CD4-positive, CD25-positive, alpha-beta regulatory T cell (primary cell): ENCODE results near the gene COL4A2. TPM values are rescaled to one million over a fixed set of nuclear protein-coding genes. Genes with fewer than 3 reads are reported as not detected.

Source experiments
- ATAC-seq, 2 donors: fragments of 150-1000 bp; cut with Tn5 transposase; one replicate each; pipeline ENCODE4 v1.10.0; 2021; ENCODE audit warnings: low read depth in 2 of 2, moderate number of reproducible peaks in 2 of 2, moderate library complexity in 1 of 2
- DNase-seq, 3 donors: peaks; one replicate each; pipeline versions ENCODE4 v3.0.0 to v3.0.0-alpha.2; 2012 to 2022; ENCODE audit warnings: mixed read lengths in 1 of 3
- H3K27ac ChIP-seq: one replicate; pipeline ENCODE4 v1.7.0; 2013; ENCODE audit warnings: mild to moderate bottlenecking, low read length; ENCODE audit not compliant: insufficient read depth, poor library complexity, severe bottlenecking
- H3K27me3 ChIP-seq: one replicate; pipeline ENCODE4 v1.7.0; 2013; ENCODE audit warnings: low read length; ENCODE audit not compliant: control insufficient read depth, insufficient read depth
- H3K36me3 ChIP-seq: one replicate; pipeline ENCODE4 v1.7.0; 2013; ENCODE audit warnings: mild to moderate bottlenecking, low read length, moderate library complexity; ENCODE audit not compliant: control insufficient read depth, insufficient read depth
- H3K4me1 ChIP-seq: 2 replicates; pipeline ENCODE4 v1.7.0; 2013; ENCODE audit warnings: mild to moderate bottlenecking, low read length; ENCODE audit not compliant: insufficient read depth, control insufficient read depth, poor library complexity, severe bottlenecking
- H3K4me3 ChIP-seq: one replicate; pipeline ENCODE4 v1.7.0; 2013; ENCODE audit warnings: low read depth, mild to moderate bottlenecking, low read length, moderate library complexity
- H3K9me3 ChIP-seq, 2 experiments: 1 replicate in 1 of 2; 2 replicates in 1 of 2; pipeline ENCODE4 v1.7.0; 2013; ENCODE audit warnings: low read length in 2 of 2, mild to moderate bottlenecking in 1 of 2, moderate library complexity in 1 of 2; ENCODE audit not compliant: control insufficient read depth in 2 of 2
- H3K27ac Mint-ChIP-seq, 3 donors: one replicate each; pipeline ENCODE4 v1.8.0; 2020 to 2022; ENCODE audit warnings: mild to moderate bottlenecking in 3 of 3, mixed read lengths in 3 of 3, moderate library complexity in 2 of 3
- H3K27me3 Mint-ChIP-seq: one replicate; pipeline ENCODE4 v1.8.0; 2022; ENCODE audit warnings: mild to moderate bottlenecking, mixed read lengths
- H3K36me3 Mint-ChIP-seq: one replicate; pipeline ENCODE4 v1.8.0; 2020; ENCODE audit warnings: mixed read lengths
- H3K4me1 Mint-ChIP-seq, 4 donors: one replicate each; pipeline ENCODE4 v1.8.0; 2020 to 2022; ENCODE audit warnings: mixed read lengths in 4 of 4, mild to moderate bottlenecking in 1 of 4
- H3K4me3 Mint-ChIP-seq, 4 donors: one replicate each; pipeline ENCODE4 v1.8.0; 2020 to 2022; ENCODE audit warnings: mild to moderate bottlenecking in 4 of 4, mixed read lengths in 4 of 4, moderate library complexity in 3 of 4
- H3K9me3 Mint-ChIP-seq, 7 donors: one replicate each; pipeline ENCODE4 v1.8.0; 2020 to 2022; ENCODE audit warnings: mixed read lengths in 7 of 7, mild to moderate bottlenecking in 3 of 7, moderate library complexity in 2 of 7
- polyA plus RNA-seq, 4 donors: library from polyadenylated mRNA; unstranded; fragments of 300-500 nt; fragmentation: Illumina TruSeq; gene quantifications; one replicate each; pipeline ENCODE4 v1.2.3, GENCODE V29; 2021
- total RNA-seq: library from RNA; stranded (reverse); gene quantifications from one replicate; pipeline ENCODE4 v1.2.3, GENCODE V29; 2022

The COL4A2 gene
- total and polyA plus RNA-seq, 5 donors from 2014 or later: not detected

DNA sequence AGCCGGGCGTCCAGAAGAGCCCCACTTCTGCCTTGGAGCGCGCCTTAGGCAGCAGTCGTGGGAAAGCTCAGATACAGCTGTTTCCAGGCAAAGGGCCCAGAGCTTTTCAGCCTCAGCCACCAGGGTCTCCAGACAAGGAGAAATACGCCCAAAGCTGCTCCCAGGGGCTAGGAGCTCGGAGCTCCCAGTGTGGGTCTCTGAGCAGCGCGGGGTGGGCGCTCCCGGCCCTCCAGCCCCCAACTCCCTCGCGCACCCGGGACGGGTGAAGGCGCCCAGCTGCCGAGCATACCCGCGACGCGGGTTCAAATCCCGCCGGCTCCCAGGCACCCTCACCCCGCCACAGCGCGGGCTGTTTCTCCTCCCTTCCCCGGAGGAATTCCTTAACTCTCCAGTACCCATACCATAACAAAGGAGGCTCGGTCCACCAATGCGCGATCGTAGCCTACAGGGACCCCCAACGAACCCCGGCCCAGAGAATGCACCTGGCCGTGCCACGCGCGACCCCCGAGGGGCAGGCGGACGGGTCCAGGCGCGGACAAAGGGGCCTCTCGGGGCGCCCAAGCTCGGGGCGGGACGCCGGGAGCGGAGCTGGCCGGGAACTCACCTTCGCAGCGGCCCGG, 634 bp upstream of the COL4A2 start:
- Mint-ChIP-seq H3K36me3 (no peaks in the 10 kb centered on the region), H3K4me3 (no peak overlapping the region), H3K27ac (no peak overlapping the region), H3K27me3 (peaks cover 66% of the 10 kb centered on the region), H3K4me1 (peaks cover 0 to 7% (median 2%) of the 10 kb centered on the region in 4 donors), H3K9me3 (peaks cover 0 to 3% (median 0%) of the 10 kb centered on the region in 7 donors)
- no peak overlapping the region for H3K4me3 ChIP-seq
- no peaks in the 10 kb centered on the region for H3K4me1 ChIP-seq
- no peaks in the 10 kb centered on the region for H3K9me3 ChIP-seq
- DNase-seq (no peak), ATAC-seq (no peak)
- peaks cover 6% of the 10 kb centered on the region for H3K27me3 ChIP-seq
- H3K36me3 ChIP-seq: no peaks in the 10 kb centered on the region
- H3K27ac ChIP-seq: no peak overlapping the region

DNA sequence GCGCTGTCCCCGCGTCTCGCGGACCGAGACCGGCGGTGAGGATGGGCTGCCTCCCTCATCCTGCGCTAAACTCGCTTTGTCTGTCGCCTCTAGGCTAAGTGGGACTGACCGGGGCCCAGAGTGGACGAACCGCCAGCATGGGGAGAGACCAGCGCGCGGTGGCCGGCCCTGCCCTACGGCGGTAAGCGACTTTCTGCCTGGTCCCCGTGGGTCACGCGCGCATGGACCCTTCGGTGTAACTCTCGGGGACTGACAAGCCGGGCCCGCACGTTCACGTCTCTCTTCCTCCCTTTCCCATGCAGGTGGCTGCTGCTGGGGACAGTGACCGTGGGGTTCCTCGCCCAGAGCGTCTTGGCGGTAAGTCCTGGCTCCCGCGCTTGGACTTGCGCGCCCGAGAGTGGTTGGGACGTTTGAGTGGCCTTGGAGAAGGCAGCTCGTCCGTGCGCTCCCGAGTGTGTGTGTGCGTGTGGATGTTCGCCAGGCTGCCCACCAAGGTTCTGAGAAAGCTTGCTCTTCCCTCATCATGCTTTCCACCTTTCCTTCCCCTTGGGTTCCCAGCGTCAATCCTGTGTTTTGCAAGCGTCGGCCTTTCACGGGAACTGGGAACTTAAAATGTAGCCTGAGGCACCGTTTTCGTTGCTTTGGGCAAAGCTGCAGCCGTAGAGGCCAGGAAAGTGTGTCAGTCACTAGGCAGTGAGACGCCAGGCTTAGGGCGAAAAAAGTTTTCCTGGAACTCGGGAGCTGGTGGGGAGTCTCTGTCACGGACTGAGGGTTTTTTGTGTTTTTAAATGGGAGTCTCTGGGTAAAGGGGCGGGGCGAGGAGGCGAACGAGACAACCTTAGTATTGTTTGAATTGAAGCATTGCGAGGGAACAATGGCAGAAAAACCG, 927 bp downstream of the COL4A2 start:
- Histone ChIP-seq H3K9me3 (no peaks in the 10 kb centered on the region), H3K27ac (no peak overlapping the region), H3K27me3 (peaks cover 6% of the 10 kb centered on the region), H3K4me1 (no peaks in the 10 kb centered on the region), H3K36me3 (no peaks in the 10 kb centered on the region), H3K4me3 (no peak overlapping the region)
- no peak overlapping the region for H3K27ac Mint-ChIP-seq
- H3K4me3 Mint-ChIP-seq: no peak overlapping the region
- H3K27me3 Mint-ChIP-seq: peaks cover 70% of the 10 kb centered on the region
- H3K36me3 Mint-ChIP-seq: no peaks in the 10 kb centered on the region
- DNase-seq: no peak
- H3K4me1 Mint-ChIP-seq: peaks cover 0 to 7% (median 2%) of the 10 kb centered on the region in 4 donors
- peaks cover 0 to 3% (median 0%) of the 10 kb centered on the region in 7 donors for H3K9me3 Mint-ChIP-seq
- ATAC-seq: no peak

DNA sequence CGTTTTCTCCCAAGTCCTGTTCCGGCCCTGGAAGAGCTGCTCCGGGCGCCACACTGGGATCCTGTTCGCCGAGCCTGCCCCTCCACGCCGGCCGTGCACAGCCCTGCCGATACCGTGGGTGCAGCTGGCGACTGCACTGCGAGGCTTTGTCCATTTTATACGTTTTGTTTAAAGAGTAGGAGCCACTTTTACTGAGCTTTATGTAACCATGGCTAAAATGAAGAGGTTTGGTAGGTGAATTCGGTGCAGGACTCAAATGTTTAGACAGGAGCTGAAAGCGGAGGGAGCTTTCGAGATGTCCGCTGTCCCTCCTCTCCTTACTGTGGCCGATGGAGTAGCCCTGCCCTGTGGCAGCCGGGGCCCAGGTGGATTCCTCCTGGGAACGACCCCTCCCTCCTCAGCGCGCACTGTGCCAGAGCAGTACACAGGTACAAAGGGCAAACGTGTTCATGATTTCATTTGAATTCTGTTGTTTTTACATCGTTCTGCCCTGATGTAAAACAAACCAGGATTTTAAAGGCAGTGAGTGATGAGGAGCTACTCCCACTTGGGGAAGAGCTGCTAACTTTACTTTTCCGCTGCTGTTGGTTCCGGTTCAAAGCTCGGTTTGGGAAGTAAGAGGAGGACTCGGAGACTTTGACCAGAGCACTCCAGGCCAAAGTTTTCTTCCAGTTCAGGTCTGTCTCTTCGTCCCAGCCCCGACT, 1.7 kb downstream of the COL4A2 start:
- Mint-ChIP-seq H3K4me1 (peaks cover 0 to 7% (median 2%) of the 10 kb centered on the region in 4 donors), H3K4me3 (no peak overlapping the region), H3K36me3 (no peaks in the 10 kb centered on the region), H3K9me3 (peaks cover 0 to 3% (median 0%) of the 10 kb centered on the region in 7 donors), H3K27me3 (peaks cover 66% of the 10 kb centered on the region), H3K27ac (no peak overlapping the region)
- no peaks in the 10 kb centered on the region for H3K9me3 ChIP-seq
- DNase-seq (no peak), ATAC-seq (no peak)
- H3K4me1 ChIP-seq: no peaks in the 10 kb centered on the region
- no peak overlapping the region for H3K4me3 ChIP-seq
- no peak overlapping the region for H3K27ac ChIP-seq
- H3K27me3 ChIP-seq: peaks cover 6% of the 10 kb centered on the region
- H3K36me3 ChIP-seq: no peaks in the 10 kb centered on the region

DNA sequence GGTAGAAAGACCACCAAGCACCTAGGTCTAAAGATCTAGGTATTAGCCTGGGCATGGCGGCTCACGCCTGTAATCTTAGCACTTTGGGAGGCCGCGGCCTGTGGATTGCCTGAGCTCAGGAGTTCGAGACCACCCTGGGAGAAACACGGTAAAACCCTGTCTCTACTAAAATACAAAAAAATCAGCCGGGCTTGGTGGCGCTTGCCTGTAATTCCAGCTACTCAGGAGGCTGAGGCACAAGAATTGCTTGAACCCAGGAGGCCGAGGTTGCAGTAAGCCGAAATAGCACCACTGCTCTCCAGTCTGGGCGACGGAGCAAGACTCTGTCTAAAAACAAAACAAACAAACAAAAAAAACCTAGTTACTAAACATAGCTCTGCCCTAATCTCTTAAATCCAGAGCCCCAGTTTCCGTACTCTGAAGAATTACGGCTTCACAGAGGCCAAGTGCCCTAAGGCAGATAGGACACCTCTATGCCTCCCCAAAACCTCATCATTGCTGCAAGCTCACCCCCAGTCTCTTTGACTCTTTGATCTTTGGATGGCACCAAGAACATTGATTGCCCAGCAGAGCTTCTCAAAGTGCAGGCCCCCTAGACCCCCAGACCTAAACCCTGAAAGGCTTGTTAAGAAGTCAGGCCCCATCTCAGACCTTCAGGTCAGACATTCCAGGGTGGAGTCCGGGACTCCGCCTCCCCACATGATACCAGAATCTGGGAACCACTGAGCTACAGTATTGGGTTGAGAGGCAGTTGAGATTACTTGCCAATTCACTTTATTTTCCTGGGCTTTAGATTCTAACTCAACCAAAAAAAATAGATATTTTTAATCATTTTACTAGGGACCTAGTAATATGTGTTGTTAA, 2.8 kb downstream of the COL4A2 start:
- Histone ChIP-seq H3K27me3 (peaks cover 6% of the 10 kb centered on the region), H3K4me1 (no peaks in the 10 kb centered on the region), H3K27ac (no peak overlapping the region), H3K9me3 (no peaks in the 10 kb centered on the region), H3K36me3 (no peaks in the 10 kb centered on the region), H3K4me3 (no peak overlapping the region)
- Mint-ChIP-seq H3K27me3 (peaks cover 65% of the 10 kb centered on the region), H3K36me3 (no peaks in the 10 kb centered on the region), H3K4me3 (no peak overlapping the region), H3K9me3 (peaks cover 0 to 3% (median 0%) of the 10 kb centered on the region in 7 donors), H3K4me1 (peaks cover 0 to 7% (median 2%) of the 10 kb centered on the region in 4 donors), H3K27ac (no peak overlapping the region)
- DNase-seq (no peak), ATAC-seq (no peak)

DNA sequence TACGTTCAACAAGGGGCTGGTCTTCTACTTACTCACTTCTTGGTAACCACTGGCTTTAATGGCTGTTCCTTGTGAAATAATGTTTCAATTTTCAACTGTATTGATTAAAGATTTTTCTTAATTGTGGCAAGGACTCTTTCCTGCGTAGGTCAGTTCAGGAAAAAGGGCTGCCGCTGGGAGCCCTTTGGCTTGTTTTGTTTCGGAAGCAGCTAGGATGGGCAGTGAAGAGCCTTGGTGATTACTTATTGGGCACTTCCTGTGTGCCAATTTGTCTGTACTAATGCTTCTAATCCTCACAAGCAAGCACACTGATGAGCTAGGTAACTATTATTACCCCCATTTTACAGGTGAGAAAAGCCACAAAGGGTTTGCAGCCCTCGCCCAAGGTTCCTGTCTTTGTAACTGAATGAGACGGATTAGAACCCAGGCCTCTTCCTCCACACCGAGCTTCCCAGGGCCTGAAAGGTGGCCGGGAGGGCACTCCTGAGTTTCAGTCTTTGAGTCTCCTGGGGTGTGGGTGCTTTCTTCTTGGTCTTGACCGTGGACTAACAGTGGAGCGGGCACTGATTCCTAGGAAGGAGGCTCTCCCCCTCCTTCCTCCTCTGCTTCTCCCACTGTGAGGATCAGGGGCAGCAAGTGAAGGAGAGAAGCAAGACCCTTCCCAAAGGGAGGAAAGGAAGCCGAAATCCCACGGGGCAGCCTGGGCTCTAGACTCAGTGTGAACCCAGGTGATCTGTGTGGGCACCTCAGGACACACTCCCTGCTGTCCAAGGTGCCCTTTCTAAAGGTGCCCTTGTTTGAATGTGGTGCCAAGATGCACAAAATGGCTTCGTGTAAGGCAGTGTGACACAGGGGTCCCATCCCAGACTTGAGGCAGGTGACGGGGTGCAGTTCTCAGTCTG, 3.7 kb downstream of the COL4A2 start:
- Histone ChIP-seq H3K4me1 (no peaks in the 10 kb centered on the region), H3K27ac (no peak overlapping the region), H3K36me3 (no peaks in the 10 kb centered on the region), H3K9me3 (no peaks in the 10 kb centered on the region), H3K27me3 (peaks cover 2% of the 10 kb centered on the region), H3K4me3 (no peak overlapping the region)
- Mint-ChIP-seq H3K4me1 (peaks cover 0 to 5% (median under 1%) of the 10 kb centered on the region in 4 donors), H3K27ac (no peak overlapping the region), H3K27me3 (peaks cover 57% of the 10 kb centered on the region), H3K9me3 (peaks cover 0 to 3% (median 0%) of the 10 kb centered on the region in 7 donors), H3K4me3 (no peak overlapping the region), H3K36me3 (no peaks in the 10 kb centered on the region)
- ATAC-seq (no peak), DNase-seq (no peak)

DNA sequence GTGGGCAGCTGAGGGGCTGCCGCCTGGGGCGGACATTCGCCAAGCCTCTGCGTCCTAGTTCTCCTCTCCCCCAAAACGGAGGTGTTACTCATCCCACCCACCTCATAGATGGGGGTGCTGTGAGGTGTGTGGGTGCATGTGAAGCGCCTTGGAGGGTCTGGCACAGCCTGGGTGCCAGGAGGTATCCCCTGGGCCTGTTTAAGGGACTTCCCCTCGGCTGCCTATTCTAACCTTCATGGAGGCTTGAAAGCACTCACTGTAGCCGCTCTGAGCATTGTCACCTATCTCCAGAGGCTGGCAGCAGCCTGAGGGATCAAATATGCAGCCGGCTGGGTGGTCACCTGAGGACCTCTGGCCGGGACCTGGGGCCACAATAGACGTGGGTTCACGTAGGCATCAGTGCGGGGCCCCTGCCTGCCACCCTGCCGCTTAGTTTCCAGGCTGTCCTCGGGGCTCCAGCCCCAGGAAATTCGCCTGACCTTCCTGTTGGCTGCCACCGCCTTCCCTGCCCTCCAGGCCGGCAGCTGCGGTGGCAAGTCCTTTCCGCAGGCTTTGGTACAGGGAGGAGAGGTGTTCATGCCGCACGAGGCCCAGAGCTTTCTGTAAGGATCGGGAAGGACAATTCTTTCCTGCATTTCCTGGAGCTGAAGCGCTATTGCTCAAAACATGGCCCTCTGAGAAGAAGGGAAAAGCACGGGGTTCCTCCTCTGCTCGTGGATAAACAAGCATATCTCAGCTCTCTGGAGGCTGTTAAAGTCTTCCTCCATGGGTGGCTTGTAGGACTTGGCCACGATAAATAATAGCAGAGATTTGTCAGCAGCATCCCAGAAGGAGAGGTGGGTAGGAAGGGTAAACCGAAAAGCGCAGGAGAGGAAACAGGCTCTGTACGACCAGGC, 4.6 kb downstream of the COL4A2 start:
- H3K4me1 ChIP-seq: no peaks in the 10 kb centered on the region
- ATAC-seq (no peak), DNase-seq (no peak)
- Mint-ChIP-seq H3K27me3 (peaks cover 54% of the 10 kb centered on the region), H3K36me3 (no peaks in the 10 kb centered on the region), H3K4me3 (no peak overlapping the region), H3K9me3 (peaks cover 0 to 3% (median 0%) of the 10 kb centered on the region in 7 donors), H3K4me1 (peaks cover 0 to 5% (median 0%) of the 10 kb centered on the region in 4 donors), H3K27ac (no peak overlapping the region)
- no peaks in the 10 kb centered on the region for H3K36me3 ChIP-seq
- no peaks in the 10 kb centered on the region for H3K27me3 ChIP-seq
- H3K4me3 ChIP-seq: no peak overlapping the region
- H3K27ac ChIP-seq: no peak overlapping the region
- H3K9me3 ChIP-seq: no peaks in the 10 kb centered on the region
